NCI-H1092 (cell line): ENCODE results near the gene JMJD6.
A peak's percentile ranks its signal among the peaks of the same experiment; 100 is the strongest.
"Not testable (repeated sequence)": the region's sequence is repeated elsewhere in the genome, so short reads cannot be mapped to it uniquely, and the experiment has no call there.

Experiments
- DNase-seq: peaks from one replicate; lab custom pipeline; 2025; lab: John Stamatoyannopoulos, UW

The JMJD6 gene

GRCh38 chr17:76716146-76716838 is 10.1 kb downstream of the JMJD6 start:
- DNase-seq, result no peak

- no peak for DNase-seq
These were observed 10.9 kb downstream of the JMJD6 start for GRCh38 chr17:76715496-76715830.

GRCh38 chr17:76714822-76715495 is 11.4 kb downstream of the JMJD6 start:
- DNase-seq, result no peak

GRCh38 chr17:76714336-76714735 is 12.1 kb downstream of the JMJD6 start:
- no peak for DNase-seq

GRCh38 chr17:76713765-76714164 is 12.6 kb downstream of the JMJD6 start:
- DNase-seq, result no peak

- not testable (repeated sequence) for DNase-seq
These were observed 14.1 kb downstream of the JMJD6 start for GRCh38 chr17:76712321-76712720.

GRCh38 chr17:76710863-76711611 is 15.4 kb downstream of the JMJD6 start, which contains the start of gene MXRA7:
Gene MXRA7 (minus strand): TSS chr17:76710965. CDS start chr17:76710946, 19 bp downstream.
- peak; percentile 23 for DNase-seq

- DNase-seq, result not testable (repeated sequence)
These were observed 16.2 kb downstream of the JMJD6 start for GRCh38 chr17:76709951-76710862.

GRCh38 chr17:76709077-76709950 is 17.1 kb downstream of the JMJD6 start:
- DNase-seq, result no peak

- no peak for DNase-seq
These were observed 18.2 kb downstream of the JMJD6 start for GRCh38 chr17:76707985-76708807.

- DNase-seq, result no peak
These were observed 19.6 kb downstream of the JMJD6 start for GRCh38 chr17:76706817-76707216.

GRCh38 chr17:76704805-76705204 is 21.6 kb downstream of the JMJD6 start:
- no peak for DNase-seq

GRCh38 chr17:76702941-76703637 is 23.3 kb downstream of the JMJD6 start:
- no peak for DNase-seq

GRCh38 chr17:76702076-76702475 is 24.3 kb downstream of the JMJD6 start:
- DNase-seq, result no peak

GRCh38 chr17:76701471-76701967 is 24.9 kb downstream of the JMJD6 start:
- no peak for DNase-seq

- no peak for DNase-seq
These were observed 25.6 kb downstream of the JMJD6 start for GRCh38 chr17:76700617-76701470.

- DNase-seq, result no peak
These were observed 26.2 kb downstream of the JMJD6 start for GRCh38 chr17:76700270-76700616.

- DNase-seq, result not testable (repeated sequence)
These were observed 27.9 kb downstream of the JMJD6 start for GRCh38 chr17:76698466-76698977.
